ENCODE data around the gene C5AR2.
A peak's percentile ranks its signal among the peaks of the same experiment; 100 is the strongest.
"Not testable (repeated sequence)": the region's sequence is repeated elsewhere in the genome, so short reads cannot be mapped to it uniquely, and the experiment has no call there.

C5AR2 gene

DNA sequence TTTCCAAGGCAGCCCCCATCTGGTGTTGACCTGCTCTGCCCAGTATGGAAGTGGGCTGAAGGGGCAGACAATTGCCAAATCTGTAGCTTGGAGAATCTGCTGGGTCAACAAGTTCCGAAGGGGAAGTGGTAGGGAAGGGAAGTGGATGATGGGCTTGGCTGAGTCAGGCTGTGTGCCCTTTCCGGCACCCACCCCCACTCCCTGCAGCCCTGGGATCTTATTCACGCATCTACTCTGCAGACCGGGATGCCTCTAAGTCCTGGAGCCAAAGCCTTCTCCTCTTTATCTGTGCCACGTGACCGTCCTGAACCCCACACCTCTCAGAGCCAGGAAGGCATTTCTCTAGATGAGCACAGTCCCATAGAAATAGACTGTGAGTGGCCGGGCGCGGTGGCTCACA is 7.5 kb upstream of the C5AR2 start:
- DNase-seq = no peak

DNA sequence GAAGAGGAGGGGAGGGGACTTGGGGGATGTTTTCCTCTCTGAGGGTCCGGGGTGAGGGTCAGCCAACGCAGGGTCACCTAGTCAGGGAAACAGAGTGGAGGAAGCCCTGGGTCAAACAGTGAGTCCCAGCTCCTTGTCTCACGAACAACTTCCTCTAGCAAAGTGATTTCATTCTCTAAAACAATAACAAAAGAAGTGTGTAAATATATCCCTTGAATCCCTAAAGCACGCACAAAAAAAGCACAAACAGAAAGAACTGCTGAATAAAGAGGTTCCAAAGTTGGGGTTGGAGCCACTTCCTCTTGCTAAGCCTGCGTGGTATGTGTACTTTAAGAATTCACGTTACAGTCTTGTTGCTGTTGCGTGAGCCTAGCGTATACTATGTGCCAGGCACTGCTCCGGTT is 1.5 kb upstream of the C5AR2 start:
- no peak for DNase-seq

DNA sequence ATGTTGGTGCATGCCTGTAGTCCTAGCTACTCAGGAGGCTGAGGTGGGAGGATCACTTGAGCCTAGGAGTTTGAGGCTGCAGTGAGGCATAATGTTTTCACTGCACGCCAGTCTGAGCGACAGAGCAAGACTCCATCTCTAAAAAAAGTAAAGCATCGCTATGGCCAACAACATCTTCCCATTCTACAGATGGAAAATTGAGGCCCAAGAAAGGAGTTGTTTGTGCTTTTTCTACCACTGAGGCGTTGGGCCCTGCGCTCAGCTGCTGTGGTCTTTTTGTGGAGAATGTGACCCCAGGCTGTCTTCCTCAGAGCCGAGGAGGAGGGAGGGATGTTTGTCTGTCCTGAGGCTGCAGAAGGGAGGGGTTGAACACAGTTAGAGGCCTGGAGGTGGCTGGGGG is 485 bp upstream of the C5AR2 start:
- DNase-seq = no peak

DNA sequence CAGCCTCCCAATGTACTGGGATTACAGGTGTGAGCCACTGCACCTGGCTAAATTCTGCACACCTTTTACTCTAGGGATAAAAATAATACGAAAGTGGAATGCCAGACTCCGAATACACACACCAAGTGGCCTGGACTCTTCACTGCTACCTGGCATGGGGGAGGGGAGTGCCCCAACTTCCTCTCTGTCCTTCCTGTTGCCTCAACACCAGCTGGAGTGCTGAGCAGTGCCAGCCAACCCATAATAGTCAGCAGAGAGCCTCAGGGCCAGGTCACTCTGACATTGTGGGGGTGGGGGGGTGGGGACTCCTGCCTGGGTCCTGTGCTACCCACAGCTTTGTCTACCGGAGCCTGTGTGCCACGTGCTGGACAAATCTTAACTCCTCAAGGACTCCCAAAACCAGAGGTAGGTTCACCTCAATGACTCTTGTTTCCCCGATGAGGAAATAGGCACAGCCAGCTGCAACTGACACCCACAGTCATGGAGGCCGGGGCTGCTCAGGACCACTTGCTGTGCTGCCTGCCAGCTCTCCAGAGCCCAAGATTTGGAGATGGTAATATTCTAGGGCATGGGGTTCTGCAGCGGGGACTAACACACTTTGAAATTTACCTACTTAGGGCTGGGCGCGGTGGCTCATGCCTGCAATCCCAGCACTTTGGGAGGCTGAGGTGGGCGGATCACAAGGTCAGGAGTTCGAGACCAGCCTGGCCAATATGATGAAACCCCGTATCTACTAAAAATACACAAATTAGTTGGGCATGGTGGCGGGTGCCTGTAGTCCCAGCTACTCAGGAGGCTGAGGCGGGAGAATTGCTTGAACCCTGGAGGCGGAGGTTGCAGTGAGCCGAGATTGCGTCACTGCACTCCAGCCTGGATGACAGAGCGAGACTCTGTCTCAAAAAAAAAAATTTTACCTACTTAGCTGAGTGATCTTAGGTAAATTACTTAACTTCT is 5.1 kb downstream of the C5AR2 start:
- not testable (repeated sequence) for DNase-seq

DNA sequence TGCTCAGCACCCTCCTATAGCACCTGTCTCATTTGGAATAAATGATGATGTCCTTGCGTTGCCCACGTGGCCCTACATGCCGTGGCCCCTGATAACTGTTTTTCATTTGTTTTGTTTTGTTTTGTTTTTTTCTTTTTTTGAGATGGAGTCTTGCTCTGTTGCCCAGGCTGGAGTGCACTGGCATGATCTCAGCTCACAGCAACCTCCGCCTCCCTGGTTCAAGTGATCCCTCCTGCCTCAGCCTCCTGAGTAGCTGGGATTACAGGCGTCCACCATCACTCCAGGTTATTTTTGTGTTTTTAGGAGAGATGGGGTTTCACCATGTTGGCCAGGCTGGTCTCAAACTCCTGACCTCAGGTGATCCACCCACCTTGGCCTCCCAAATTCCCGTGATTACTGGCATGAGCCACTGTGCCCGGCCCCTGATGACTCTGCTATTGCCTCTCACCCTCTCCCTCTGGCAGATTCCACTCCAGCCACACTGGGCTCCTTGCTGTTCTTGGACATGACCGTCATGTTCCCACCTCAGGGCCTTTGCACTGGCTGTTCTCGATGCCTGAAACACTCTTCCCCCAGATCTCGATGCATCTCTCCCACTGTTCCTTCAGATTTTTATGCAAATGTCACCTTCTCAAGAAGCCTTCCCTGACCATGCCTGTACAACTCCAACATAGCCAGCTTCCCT is 7.4 kb downstream of the C5AR2 start:
- no peak for DNase-seq

DNA sequence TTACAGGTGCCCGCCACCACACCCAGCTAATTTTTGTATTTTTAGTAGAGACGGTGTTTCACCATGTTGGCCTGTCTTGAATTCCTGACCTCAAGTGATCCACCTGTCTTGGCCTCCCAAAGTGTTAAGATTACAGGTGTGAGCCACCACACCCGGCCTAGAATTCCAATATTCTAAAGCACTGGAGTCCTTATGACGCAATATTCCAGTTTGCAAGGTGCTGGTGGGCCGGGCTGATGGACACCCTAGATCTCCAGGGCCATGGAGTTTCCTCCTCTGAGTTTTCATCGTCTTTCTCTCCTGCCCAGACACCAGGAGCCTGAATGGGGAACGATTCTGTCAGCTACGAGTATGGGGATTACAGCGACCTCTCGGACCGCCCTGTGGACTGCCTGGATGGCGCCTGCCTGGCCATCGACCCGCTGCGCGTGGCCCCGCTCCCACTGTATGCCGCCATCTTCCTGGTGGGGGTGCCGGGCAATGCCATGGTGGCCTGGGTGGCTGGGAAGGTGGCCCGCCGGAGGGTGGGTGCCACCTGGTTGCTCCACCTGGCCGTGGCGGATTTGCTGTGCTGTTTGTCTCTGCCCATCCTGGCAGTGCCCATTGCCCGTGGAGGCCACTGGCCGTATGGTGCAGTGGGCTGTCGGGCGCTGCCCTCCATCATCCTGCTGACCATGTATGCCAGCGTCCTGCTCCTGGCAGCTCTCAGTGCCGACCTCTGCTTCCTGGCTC is 8.7 kb downstream of the C5AR2 start:
- DNase-seq = no peak

DNA sequence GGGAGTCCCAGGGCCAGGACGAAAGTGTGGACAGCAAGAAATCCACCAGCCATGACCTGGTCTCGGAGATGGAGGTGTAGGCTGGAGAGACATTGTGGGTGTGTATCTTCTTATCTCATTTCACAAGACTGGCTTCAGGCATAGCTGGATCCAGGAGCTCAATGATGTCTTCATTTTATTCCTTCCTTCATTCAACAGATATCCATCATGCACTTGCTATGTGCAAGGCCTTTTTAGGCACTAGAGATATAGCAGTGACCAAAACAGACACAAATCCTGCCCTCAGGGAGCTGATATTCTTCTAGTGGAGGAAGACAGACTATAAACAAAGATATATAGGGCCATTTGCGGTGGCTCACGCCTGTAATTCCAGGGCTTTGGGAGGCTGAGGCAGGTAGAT is 9.8 kb downstream of the C5AR2 start:
- DNase-seq = no peak

DNA sequence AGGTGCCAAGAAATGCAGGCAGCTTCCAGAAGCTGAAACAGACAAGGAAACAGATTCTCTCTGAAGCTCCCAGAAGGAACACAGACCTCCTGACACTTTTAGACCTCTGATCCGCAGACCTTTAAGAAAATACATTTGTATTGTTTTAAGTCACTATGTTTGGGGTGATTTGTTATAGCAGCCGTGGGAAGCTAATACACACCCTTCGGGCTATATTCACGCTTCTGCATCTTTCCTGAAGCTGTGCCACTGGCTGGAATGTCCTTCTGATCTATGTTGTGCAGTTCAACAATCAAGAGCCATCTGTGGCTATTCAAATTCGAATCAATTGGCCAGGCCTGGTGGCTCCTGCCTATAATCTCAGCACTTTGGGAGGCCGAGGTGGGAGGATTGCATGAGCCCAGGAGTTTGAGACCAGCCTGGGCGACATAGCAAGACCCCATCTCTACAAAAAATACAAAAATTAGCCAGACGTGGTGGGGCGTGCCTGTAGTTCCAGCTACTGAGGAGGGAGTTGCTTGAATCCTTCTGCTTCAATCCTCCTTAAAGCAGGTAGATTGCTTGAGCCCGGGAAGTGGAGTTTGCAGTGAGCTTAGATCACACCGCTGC is 11.3 kb downstream of the C5AR2 start:
- DNase-seq = no peak

DNA sequence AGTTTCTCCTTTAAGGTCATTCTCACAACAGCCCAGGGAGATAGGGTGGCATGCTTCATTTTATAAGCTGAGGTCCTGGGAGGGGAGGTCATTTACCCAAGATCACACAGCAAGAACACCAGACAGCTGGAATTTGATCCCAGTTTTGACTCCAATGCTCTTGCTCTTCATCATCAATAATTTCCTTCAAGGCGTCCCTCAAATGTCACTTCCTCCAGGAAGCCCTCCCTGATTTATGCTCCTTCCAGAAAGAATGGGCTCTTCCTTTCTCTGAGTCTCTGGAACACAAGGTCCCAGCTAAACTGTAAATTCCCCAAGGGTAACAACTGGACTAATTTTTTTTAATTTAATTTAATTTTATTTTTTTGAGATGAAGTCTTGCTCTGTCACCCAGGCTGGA is 12.4 kb downstream of the C5AR2 start:
- no peak for DNase-seq

DNA sequence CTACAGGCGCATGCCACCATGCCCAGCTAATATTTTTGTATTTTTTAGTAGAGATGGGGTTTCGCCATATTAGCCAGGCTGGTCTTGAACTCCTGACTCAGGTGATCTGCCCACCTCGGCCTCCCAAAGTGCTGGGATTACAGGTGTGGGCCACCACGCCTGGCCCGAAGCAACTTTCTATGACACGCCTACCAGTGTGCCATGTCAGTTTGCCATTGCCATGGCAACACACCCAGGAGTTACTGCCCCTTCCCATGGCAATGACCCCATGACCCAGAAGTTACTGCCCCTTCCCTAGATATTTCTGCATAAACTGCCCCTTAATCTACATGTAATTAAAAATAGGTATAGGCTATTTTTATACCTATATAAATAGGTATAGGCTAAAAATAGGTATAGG is 14.0 kb downstream of the C5AR2 start:
- DNase-seq = not testable (repeated sequence)

DNA sequence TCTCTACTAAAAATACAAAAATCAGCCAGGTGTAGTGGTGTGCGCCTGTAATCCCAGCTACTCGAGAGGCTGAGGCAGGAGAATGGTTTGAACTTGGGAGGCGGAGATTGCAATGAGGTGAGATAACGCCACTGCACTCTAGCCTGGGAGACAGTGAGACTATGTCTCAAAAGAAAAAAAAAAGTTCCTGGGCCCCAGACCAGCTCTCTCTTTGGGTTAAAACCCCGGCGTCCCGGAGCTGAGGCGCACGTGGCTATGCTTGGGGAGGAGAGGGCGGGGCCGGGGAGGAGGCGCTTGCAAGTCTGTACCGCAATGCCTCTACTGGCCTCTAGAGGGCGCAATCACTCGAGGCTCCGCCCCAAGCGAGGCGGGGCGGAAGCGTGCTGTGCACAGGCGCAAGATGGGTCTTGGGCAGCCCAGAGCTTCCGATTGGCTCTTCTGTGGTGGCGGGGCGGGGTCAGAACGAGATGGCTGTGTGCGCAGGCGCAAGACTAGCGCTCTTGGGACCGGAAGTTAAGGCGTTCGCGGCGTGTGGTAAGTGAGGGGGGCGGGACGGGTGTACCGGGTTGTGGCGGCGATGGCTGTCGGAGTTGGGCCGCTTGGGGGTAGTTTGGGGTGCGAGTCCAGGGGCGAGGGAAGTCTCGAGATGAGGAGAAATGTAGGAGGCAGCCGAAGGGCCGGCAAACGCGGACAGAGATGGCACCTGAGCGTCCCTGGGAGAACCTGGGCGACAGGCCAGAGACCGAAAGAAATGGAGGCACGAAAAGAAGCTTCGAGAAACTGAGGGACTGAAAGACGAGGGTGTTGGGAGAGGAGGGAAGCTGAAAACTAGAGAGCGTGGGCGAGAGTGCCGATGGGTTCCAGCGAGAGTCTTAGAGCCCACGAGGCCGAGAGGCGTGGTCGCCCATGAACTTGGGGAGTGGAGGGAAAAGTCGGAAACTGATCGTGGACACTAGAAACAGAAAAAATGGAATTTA is 17.1 kb downstream of the C5AR2 start, which contains the start of gene DHX34:
Gene DHX34 (plus strand): TSS at position 497 of the 977 bp plus-strand sequence. CDS start 3,716 bp downstream, outside the sequence.
- DNase-seq = peak; percentile 98

DNA sequence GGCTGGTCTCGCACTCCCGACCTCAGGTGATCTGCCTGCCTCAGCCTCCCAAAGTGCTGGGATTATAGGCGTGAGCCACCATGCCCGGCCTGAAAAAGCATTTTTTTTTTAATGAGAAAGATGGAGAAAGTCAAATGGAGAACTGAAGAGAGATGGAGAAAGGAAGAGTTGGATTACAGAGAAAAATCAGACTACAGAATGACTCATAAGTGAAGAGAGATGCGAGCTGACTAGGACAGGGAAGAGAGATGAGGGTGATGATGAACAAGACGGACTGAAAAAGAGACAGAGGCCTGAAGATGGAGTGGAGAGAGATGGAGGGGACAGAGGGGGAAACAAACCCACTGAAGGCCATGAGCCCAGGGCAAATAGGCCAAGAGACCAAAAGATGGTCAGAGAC is 18.7 kb downstream of the C5AR2 start:
- no peak for DNase-seq

DNA sequence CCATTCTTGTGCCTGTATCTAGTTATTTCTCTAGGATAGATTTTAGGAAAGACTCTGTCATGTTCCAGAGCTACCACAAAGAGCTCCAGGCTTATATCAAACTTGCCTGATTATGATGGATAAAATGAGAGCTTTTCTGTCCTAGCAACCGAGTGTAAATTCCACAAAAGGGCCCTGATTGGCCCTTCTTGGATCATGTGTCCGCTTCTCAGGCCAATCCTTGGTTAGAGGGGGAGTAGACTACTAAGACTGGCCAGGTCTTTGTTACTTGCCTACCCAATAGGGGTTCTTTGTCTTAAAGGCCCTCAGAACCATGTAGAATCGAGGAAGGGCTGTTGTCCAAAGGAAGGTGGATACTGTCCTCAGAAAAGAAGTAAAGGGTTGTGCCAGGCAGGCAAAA is 19.6 kb downstream of the C5AR2 start:
- DNase-seq = no peak

DNA sequence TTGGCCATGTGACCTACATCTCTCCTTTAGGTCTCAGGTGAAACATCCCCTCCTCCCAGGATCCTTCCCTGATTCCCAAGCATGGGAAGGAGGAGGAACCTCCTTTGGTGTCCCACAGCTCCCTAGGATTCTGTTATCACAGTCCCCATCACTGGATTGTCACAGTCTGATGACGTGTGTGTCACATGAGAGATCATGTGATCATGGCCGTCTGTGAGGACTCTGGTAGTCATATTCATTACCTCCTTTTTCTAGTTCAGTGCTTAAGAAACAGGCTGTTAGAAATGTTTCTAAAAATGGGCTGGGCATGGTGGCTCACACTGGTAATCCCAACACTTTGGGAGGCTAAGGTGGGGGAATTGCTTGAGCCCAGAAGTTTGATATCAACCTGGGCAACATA is 20.1 kb downstream of the C5AR2 start:
- no peak for DNase-seq

DNA sequence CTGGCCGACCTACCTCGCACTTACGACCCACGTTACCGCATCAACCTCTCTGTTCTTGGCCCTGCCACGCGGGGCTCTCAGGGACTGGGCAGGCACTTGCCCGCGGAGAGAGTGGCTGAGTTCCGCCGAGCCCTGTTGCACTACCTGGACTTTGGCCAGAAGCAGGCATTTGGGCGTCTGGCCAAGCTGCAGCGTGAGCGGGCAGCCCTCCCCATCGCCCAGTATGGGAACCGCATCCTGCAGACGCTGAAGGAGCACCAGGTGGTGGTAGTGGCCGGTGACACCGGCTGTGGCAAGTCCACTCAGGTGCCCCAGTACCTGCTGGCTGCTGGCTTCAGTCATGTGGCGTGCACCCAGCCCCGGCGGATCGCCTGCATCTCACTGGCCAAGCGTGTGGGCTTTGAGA is 21.3 kb downstream of the C5AR2 start:
- DNase-seq = no peak

DNA sequence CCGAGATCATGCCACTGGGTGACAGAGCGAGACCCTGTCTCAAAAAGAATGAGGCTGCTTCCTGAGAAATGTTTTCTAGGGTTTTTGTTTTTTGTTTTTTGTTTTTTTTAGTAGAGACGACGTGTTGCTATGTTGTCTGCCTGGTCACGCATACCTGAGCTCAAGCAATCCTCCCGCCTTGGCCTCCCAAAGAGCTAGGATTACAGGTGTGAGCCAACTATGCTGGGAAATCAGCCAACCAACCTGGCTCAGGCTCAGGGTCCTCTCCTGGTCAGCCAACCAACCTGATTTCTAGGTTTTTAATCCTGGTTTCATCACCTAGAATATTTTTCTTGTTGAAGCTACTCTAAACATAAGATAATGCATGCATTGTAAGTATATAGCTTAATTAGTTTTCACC is 24.9 kb downstream of the C5AR2 start:
- DNase-seq = no peak

DNA sequence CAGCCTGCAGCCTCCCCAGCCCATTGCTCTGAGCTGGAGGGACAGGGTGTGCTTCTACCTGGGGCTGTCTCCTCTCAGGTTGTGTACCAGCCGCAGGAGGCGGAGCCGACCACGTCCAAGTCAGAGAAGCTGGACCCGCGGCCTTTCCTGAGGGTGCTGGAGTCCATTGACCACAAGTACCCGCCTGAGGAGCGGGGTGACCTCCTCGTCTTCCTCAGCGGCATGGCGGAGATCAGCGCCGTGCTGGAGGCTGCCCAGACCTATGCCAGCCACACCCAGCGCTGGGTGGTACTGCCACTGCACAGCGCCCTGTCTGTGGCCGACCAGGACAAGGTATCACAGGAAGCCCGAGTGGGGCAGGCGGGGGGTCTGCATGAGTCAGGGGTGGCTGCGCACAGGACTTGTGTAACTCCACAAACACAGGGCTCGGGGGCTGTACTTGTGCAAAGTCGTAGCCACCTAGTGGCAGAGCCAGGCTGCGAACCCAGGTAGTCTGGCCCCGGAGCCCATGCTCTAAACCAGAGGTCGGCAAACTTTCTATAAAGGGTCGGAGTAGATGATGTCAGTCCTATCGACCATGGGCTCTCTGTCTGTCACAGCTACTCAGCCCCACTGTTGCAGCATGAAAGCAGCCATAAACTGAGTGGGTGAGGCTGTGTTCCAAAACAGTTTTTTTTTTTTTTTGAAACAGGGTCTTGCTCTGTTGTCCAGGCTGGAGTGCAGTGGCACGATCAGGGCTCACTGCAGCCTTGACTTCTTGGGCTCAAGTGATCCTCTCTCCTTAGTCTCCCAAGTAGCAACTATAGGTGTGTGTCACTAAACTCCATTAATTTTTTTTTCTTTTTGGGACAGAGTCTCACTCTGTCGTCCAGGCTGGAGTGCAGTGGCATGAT is 26.1 kb downstream of the C5AR2 start:
- no peak for DNase-seq

DNA sequence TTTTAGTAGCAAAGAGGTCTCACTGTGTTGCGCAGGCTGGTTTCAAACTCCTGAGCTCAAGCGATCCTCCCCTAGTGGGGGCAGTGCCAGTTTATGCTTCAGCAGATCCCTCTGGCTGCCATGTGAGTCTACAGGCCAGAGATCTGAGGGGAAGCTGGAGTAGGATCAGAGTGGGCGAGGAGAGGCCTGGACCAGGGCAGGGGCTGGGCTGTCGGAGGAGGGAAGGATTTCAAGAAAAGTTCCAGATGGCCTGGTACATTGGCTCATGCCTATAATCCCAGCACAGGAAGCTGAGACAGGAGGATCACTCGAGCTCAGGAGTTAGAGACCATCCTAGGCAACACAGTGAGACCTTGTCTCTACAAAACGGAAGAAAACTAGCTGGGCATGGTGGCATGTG is 27.0 kb downstream of the C5AR2 start:
- DNase-seq = no peak

DNA sequence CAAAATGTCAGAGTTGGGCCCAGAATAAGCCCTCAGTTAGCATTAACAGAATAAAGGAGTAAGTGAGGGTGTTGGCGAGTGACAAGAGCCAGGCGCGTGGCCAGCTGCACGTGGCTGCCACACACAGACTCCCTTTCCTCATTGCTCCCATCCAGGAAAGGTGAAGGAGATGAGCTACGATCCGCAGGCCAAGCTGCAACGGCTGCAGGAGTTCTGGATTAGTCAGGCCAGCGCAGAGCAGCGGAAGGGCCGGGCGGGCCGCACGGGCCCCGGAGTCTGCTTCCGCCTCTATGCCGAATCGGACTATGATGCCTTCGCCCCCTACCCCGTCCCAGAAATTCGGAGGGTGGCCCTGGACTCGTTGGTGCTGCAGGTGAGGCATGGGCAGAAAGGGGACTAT is 30.3 kb downstream of the C5AR2 start:
- DNase-seq = no peak

DNA sequence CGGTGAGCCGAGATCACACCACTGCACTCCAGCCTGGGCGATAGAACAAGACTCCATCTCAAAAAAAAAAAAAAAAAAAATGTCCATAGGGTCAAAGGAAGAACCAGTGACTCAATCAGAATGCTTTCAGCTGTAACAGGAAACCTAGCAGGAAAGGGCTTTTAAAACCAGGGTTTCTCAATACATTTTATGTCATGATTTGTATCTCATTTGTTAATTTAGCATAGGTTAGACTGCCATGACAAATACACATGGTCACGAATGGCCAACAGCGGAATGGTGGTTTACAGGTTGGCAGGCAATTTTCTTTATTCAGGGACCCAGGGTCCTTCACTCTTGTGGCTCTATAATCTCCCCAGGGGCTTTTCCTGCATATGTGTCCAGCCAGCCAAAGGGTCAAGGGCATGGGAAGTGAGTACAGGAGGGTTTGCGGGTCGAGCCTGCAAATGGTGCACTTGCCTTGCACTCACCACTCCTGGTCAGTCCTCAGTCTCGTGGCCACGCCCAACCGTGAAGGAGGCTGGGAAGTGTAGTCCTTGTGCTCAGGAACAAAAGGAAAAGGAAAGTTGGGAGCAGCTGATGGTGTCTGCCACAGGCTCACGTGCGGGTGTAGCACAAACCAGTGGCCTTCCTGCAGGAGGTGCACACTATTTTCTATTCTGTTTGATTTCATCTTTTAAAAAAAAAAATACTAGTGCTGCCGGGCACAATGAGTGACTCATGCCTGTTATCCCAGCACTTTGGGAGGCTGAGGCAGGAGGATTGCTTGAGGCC is 32.0 kb downstream of the C5AR2 start:
- no peak for DNase-seq

Measured in NCI-H2107 (cell line).